Left ventricle myocardium superior (tissue), 1 donor: ENCODE data around the gene RAMP2. TPM values are rescaled to one million over a fixed set of nuclear protein-coding genes. Genes with fewer than 3 reads are reported as not detected.
A peak's percentile ranks its signal among the peaks of the same experiment; 100 is the strongest.
"Not testable (repeated sequence)": the region's sequence is repeated elsewhere in the genome, so short reads cannot be mapped to it uniquely, and the experiment has no call there.

Source experiments
- ATAC-seq: fragments of 200-7000 bp; cut with Tn5 transposase; one replicate; pipeline ENCODE4 v1.9.1; 2020; ENCODE audit warnings: mild to moderate bottlenecking, moderate library complexity
- DNase-seq: peaks from one replicate; pipeline ENCODE4 v3.0.0-alpha.2; 2020
- intact Hi-C: fragments of 100-400 bp; cut with micrococcal nuclease; formaldehyde crosslinking; loops from one replicate; pipeline ENCODE4 v1.11.0; 2022
- long read RNA-seq: library from polyadenylated mRNA; unstranded; transcript quantifications from one replicate; pipeline ENCODE4 v2.0.0, GENCODE V29; 2021
- total RNA-seq: library from RNA; stranded (reverse); fragmentation: NEBNext Ultra II Directional; extraction: Animal tissue kit (Norgen Biotek cat#: 25700); gene quantifications from one replicate; pipeline ENCODE4 v1.2.1, GENCODE V29; 2021
- donor health status: DM: no; HTN: yes; CAD: no; lungs with severe emphysema.

RAMP2 gene
- 39.3 TPM for total RNA-seq
- long read RNA-seq, transcript RAMP2-201 (4 exons, 780 nt) = major isoform, 13 of 15 reads
- long read RNA-seq, partial matches to known transcripts = 2 of 15 reads
- long read RNA-seq, other reads (novel, unspliced or antisense) = 0 of 15 reads

DNA sequence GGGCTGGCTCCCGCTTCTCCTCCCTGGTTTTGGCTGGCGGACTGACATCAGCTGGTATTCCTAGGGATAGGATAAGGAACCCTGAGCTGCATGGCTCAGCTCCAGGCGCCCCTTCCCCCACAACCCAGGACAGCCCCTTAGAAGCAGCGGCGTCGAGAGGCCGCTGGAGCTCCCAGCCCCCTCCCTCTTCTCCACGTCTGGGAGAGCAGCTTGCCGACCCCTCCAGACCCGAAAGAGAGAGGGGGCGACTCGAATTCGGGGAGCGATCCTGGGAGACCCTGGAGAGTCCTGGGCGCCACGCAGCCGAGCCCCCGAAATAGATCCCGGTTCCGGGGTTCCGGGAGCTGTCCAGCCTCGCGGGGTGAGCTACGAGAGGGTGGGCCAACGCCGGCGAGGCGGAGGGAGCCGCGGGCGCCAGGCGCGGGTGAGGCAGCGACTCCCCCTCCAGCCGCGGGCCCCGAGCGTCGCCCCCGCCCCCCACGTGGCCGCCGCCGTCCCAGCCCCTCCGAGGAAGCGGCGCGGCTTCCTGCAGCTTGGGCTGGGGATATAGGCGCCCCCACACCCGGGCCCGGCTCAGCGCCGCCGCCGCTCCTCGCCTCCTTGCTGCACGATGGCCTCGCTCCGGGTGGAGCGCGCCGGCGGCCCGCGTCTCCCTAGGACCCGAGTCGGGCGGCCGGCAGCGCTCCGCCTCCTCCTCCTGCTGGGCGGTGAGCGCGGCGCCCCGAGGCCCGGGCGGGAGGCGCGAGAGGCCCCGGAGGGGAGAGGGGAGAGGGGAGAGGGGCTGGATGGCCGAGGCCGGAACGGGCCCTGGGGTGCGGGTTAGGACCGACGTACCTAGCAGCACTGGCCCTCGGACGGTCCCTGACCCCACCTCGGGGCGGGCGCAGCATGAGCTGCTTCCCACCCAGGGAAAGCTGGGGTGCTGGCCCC is at the start of gene RAMP2:
TSS of gene RAMP2 (plus strand) at position 576 of the 930 bp plus-strand sequence. CDS start at position 611, 35 bp downstream.
- intact Hi-C loops = no loop called here
- ATAC-seq (peak; percentile 57), DNase-seq (peak; percentile 60)

- intact Hi-C loops = loop anchor here (10.0 kb wide), 1 partner anchor 104 kb away; the partner anchor contains the start of gene BECN1
- ATAC-seq (peak; percentile 73), DNase-seq (no peak)
These were observed 39.9 kb upstream of the RAMP2 start for GRCh38 chr17:42720996-42721583.

GRCh38 chr17:42723636-42724035 is 37.4 kb upstream of the RAMP2 start:
- ATAC-seq (no peak), DNase-seq (no peak)
- intact Hi-C loops = loop anchor here (10.0 kb wide), 1 partner anchor 101 kb away; the partner anchor contains the start of gene BECN1

DNA sequence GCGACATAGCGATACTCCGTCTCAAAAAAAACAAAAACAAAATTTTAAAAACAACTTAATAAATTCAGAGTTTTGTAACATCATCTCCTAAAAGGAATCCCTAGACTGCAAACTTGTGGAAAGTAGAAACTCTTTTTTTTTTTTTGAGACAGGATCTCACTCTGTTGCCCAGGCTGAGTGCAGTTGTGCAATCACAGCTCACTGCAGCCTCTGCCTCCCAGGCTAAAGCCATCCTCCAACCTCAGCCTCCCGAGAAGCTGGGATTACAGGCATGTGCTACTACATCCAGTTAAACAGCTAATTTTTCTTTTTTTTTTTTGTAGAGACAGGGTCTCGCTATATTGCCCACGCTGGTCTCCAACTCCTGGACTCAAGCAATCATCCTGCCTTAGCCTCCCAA is 35.9 kb upstream of the RAMP2 start:
- DNase-seq (no peak), ATAC-seq (no peak)
- intact Hi-C loops = loop anchor here (10.0 kb wide), 1 partner anchor 100 kb away; the partner anchor contains the start of gene BECN1

DNA sequence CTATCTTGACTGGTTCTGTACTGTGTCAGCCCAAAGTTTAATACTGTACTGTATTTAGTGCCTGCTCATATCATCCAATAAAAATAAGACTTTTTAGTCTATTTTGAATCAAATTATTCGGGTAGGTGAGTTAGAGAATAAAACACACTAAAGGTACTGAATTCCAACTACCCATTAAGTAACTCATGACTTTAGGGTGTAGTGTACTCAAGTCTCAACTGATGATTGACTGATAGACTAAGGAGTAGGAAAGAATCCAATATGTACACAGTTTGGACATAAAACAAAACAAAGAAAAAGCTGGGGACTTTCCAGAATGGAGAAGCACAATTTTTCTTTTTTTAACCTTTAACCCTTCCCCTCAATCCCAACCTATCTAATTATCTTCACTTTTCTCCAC is 20.3 kb upstream of the RAMP2 start:
- DNase-seq = no peak
- ATAC-seq = no peak
- intact Hi-C loops = no loop called here

DNA sequence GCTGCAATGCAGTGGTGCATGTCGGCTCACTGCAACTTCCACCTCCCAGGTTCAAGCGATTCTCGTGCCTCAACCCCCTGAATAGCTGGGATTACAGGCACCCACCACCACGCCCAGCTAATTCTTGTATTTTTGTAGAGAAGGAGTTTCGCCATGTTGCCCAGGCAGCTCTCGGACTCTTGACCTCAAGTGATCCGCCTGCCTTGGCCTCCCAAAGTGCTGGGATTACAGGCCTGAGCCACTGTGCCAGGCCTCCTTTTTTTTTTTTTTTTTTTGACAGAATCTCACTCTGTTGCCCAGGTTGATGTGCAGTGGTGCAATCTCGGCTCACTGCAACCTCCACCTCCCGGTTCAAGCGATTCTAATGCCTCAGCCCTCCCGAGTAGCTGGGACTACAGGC is 18.1 kb upstream of the RAMP2 start:
- intact Hi-C loops, DNase-seq, ATAC-seq: not testable (repeated sequence)

GRCh38 chr17:42743595-42744282 is 17.3 kb upstream of the RAMP2 start:
- ATAC-seq = no peak
- intact Hi-C loops = no loop called here

GRCh38 chr17:42744283-42744805 is 16.7 kb upstream of the RAMP2 start:
- peak; percentile 92 for ATAC-seq
- DNase-seq = peak; percentile 89
- intact Hi-C loops = no loop called here

More at GRCh38 chr17:42743595-42744282, 17.3 kb upstream of the RAMP2 start:
- no peak for DNase-seq

GRCh38 chr17:42744806-42745617 is 16.0 kb upstream of the RAMP2 start, which contains the start of gene EZH1:
Gene EZH1 (minus strand): TSS chr17:42745040. CDS start chr17:42728941, 16,099 bp downstream.
- ATAC-seq = peak; percentile 97
- intact Hi-C loops = no loop called here

GRCh38 chr17:42748202-42748907 is 12.7 kb upstream of the RAMP2 start:
- no peak for DNase-seq
- intact Hi-C loops = no loop called here
- ATAC-seq = no peak

More at GRCh38 chr17:42744806-42745617, 16.0 kb upstream of the RAMP2 start, which contains the start of gene EZH1:
- DNase-seq = peak; percentile 95

GRCh38 chr17:42748908-42749798 is 11.9 kb upstream of the RAMP2 start:
- intact Hi-C loops = no loop called here
- DNase-seq (no peak), ATAC-seq (no peak)

DNA sequence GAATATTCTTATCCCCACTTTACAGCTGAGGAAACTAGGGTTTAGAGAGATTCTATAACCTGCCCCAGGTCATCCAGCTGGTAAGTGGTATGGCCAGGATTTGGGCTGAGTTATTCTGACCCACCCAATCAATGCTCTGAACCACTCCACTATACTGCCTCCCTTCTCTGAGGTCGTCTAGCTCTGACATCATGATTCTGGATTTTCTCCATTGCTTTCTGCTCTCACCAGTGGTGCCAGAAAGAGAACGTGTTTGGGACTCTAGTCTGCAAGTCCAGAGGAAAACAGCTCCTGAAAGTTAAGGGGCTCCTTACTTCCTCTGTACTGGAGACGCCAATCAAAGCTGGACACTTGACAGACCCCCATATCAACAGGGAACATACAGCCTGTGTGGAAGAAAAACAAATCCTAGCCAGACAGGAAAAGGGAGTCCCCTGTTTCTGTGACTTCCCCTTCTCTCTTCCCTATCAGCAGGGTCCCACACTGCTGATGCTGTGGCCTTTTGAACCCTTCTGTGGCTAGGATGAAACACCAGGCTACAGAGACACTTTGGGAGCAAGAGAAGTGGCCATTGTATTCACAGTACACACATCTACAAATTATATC is 10.2 kb upstream of the RAMP2 start:
- intact Hi-C loops = no loop called here
- DNase-seq = no peak
- ATAC-seq = peak; percentile 27

GRCh38 chr17:42751628-42752027 is 9.4 kb upstream of the RAMP2 start:
- no peak for DNase-seq
- intact Hi-C loops = no loop called here
- ATAC-seq = no peak

- DNase-seq (peak; percentile 47), ATAC-seq (peak; percentile 88)
- intact Hi-C loops = no loop called here
These were observed 6.2 kb upstream of the RAMP2 start for GRCh38 chr17:42754782-42755181.

DNA sequence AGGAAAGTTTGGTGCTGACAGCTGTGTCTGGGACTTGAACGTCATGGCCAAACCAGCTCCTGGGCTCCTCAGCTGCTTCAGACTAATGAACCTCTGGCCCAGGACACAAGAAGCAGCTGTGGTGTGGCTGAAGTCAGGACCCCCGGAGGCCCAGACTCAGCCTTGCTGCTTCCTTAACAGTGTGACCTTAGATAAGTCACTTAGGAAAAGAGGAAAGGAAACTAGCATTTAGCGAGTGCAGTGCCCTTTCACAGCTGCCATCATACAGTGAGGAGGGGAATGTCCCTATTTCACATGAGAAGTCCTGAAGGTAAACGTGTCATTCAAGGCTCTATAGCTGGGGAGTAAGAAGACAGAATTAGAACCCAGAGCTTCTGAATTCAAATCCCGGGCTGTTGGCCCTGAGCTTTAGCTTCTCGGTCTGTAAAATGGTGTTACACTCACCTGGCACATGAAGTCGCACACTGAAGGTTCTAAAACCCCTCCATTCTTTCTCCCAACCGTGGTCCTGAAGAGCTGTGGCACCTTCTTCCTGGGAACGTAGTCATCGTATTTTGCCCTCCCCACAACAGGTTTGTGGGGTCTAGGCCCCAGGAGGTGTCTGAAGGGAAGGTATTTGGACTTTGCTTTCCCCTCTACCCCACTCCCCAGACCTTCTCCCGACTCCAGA is 910 bp upstream of the RAMP2 start:
- DNase-seq = no peak
- no peak for ATAC-seq
- intact Hi-C loops = no loop called here

DNA sequence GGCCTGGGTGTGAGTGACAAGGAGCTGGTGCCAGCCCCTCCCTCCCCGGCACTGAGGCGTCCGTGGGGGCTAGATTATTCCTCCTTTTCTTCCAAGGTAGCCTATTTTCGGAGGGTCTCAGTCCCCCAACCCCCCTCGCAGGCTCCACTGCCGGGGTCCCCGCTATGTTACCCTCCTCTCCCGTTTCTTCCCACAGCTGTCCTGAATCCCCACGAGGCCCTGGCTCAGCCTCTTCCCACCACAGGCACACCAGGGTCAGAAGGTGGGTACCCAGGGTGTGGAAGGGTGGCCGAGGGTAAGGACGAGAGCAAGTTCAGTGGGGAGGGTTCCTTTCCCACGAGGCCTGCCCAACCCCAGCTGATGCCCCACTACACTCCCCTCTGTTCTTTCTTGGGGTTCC is 611 bp downstream of the RAMP2 start:
- no peak for DNase-seq
- no peak for ATAC-seq
- intact Hi-C loops = no loop called here
